Hepatocyte (in vitro differentiated cells): Measurements from ENCODE around the gene COL15A1.

Experiments used
- CTCF ChIP-seq: fragments of 200-600 bp; sonication (generic); IDR thresholded peaks from 2 replicates; pipeline ENCODE4 v1.5.1; 2016; ENCODE audit warnings: antibody characterized with exemption, mild to moderate bottlenecking; ENCODE audit not compliant: poor library complexity
- EZH2 ChIP-seq: fragments of 200-600 bp; sonication (generic); IDR thresholded peaks from 2 replicates; pipeline ENCODE4 v1.6.1; 2016; ENCODE audit warnings: antibody characterized with exemption, mild to moderate bottlenecking, borderline replicate concordance
- EZH2phosphoT487 ChIP-seq: fragments of 200-600 bp; sonication (generic); IDR thresholded peaks from one replicate; pipeline ENCODE4 v1.6.1; 2018; ENCODE audit warnings: antibody characterized with exemption, mild to moderate bottlenecking, low read depth, moderate library complexity; ENCODE audit not compliant: unreplicated experiment, severe bottlenecking

- TF ChIP-seq CTCF, result peak; percentile 94
- no peak for TF ChIP-seq EZH2
- TF ChIP-seq EZH2phosphoT487, result no peak
These were observed 31.4 kb downstream of the COL15A1 start for GRCh38 chr9:98974994-98975712.
